ENCODE data around the gene NLN. TPM values are rescaled to one million over a fixed set of nuclear protein-coding genes. Genes with fewer than 3 reads are reported as not detected.

The NLN gene
- total RNA-seq, 5 donors from 2014 or later (not counting 1 experiment from before 2014, with no cell fraction given): 1.5 to 7.6 (median 4.1) TPM

- H3K27me3 Mint-ChIP-seq: no peaks in the 10 kb centered on the region
- H3K36me3 ChIP-seq (ENCODE audit: control insufficient read depth in 2 of 2, extremely low read depth in 1 of 2, insufficient read depth in 1 of 2, low read length in 1 of 2): no peaks in the 10 kb centered on the region
- 100% methylated on average over 5 of the region's 12 CpGs for WGBS (ENCODE audit: insufficient coverage)
- CTCF ChIA-PET: interaction anchor here in 1 of 2 donors (0.6 kb wide), 1 partner anchor 202 kb away, joined by 3 read pairs; no protein-coding TSS in a partner anchor
- H3K9me3 ChIP-seq: no peaks in the 10 kb centered on the region
- H3K4me3 Mint-ChIP-seq: no peak overlapping the region
- POLR2A ChIA-PET: interaction anchor here in 1 of 2 donors (0.5 kb wide), 2 partner anchors 298 to 1393 kb away, joined by 3 to 6 read pairs; no protein-coding TSS in a partner anchor
- H3K27me3 ChIP-seq (replicated peaks in 1 of 2; ENCODE audit: control insufficient read depth in 2 of 2, extremely low read depth in 1 of 2, insufficient read depth in 2 of 2, low read length in 1 of 2): no peaks in the 10 kb centered on the region
- no peaks in the 10 kb centered on the region for H3K36me3 Mint-ChIP-seq
- H3K4me3 ChIP-seq (ENCODE audit: control insufficient read depth in 1 of 2, extremely low read depth in 1 of 2, low read length in 1 of 2): no peak overlapping the region
- no peak overlapping the region for H3K27ac Mint-ChIP-seq
- H3K27ac ChIP-seq (ENCODE audit: low read length): no peak overlapping the region
- H3K4me1 ChIP-seq (ENCODE audit: control insufficient read depth in 1 of 2, extremely low read depth in 1 of 2, insufficient read depth in 2 of 2, low read length in 2 of 2): peaks cover 0 to 12% of the 10 kb centered on the region in 2 experiments
- peaks cover 8 to 13% (median 10%) of the 10 kb centered on the region in 3 donors for H3K4me1 Mint-ChIP-seq
- ATAC-seq (replicated peaks in 1 of 4) (no peak), DNase-seq (no peak)
- H3K9me3 Mint-ChIP-seq: no peaks in the 10 kb centered on the region
Measured at GRCh38 chr5:65828022-65828896, 106.3 kb downstream of the NLN start.

GRCh38 chr5:65830856-65831255, 108.9 kb downstream of the NLN start:
- H3K36me3 ChIP-seq (ENCODE audit: control insufficient read depth in 2 of 2, extremely low read depth in 1 of 2, insufficient read depth in 1 of 2, low read length in 1 of 2): no peaks in the 10 kb centered on the region
- ChIA-PET POLR2A (no interaction called here), CTCF (no interaction called here)
- WGBS (ENCODE audit: insufficient coverage): no CpG with 5 or more reads among the region's 2 CpGs
- ATAC-seq (replicated peaks in 1 of 4) (no peak), DNase-seq (no peak)
- H3K27ac Mint-ChIP-seq: no peak overlapping the region
- H3K27me3 Mint-ChIP-seq: no peaks in the 10 kb centered on the region
- no peak overlapping the region for H3K4me3 ChIP-seq (ENCODE audit: control insufficient read depth in 1 of 2, extremely low read depth in 1 of 2, low read length in 1 of 2)
- no peaks in the 10 kb centered on the region for H3K36me3 Mint-ChIP-seq
- H3K9me3 Mint-ChIP-seq: no peaks in the 10 kb centered on the region
- H3K9me3 ChIP-seq: no peaks in the 10 kb centered on the region
- H3K27me3 ChIP-seq (replicated peaks in 1 of 2; ENCODE audit: control insufficient read depth in 2 of 2, extremely low read depth in 1 of 2, insufficient read depth in 2 of 2, low read length in 1 of 2): no peaks in the 10 kb centered on the region
- H3K4me3 Mint-ChIP-seq: no peak overlapping the region
- H3K27ac ChIP-seq (ENCODE audit: low read length): no peak overlapping the region
- H3K4me1 Mint-ChIP-seq: peaks cover under 1 to 6% (median 3%) of the 10 kb centered on the region in 3 donors
- peaks cover 0 to 5% of the 10 kb centered on the region in 2 experiments for H3K4me1 ChIP-seq (ENCODE audit: control insufficient read depth in 1 of 2, extremely low read depth in 1 of 2, insufficient read depth in 2 of 2, low read length in 2 of 2)

DNA sequence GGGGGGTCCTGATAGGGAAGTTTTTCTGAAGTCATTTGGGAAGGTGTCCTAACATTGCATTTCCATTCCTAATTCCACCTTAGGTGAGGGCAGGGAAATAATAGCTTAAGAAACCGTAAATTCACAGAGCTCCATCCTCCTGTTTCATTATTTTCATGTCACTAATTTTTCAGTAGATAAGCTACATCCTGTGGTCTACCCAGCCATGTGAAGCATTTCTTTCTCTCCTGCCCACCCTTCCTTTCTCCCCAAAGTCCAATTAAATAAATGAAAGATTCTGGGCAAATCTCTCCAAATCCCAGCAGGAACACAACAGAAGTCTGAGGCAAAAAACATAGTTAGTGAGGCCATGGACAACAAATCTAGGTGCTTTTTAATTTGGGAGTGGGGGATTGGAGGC, 109.3 kb downstream of the NLN start:
- Histone ChIP-seq H3K4me1 (ENCODE audit: control insufficient read depth in 1 of 2, extremely low read depth in 1 of 2, insufficient read depth in 2 of 2, low read length in 2 of 2) (peaks cover 0 to 2% of the 10 kb centered on the region in 2 experiments), H3K4me3 (ENCODE audit: control insufficient read depth in 1 of 2, extremely low read depth in 1 of 2, low read length in 1 of 2) (no peak overlapping the region), H3K9me3 (no peaks in the 10 kb centered on the region), H3K36me3 (ENCODE audit: control insufficient read depth in 2 of 2, extremely low read depth in 1 of 2, insufficient read depth in 1 of 2, low read length in 1 of 2) (no peaks in the 10 kb centered on the region), H3K27ac (ENCODE audit: low read length) (no peak overlapping the region), H3K27me3 (replicated peaks in 1 of 2; ENCODE audit: control insufficient read depth in 2 of 2, extremely low read depth in 1 of 2, insufficient read depth in 2 of 2, low read length in 1 of 2) (no peaks in the 10 kb centered on the region)
- ATAC-seq (replicated peaks in 1 of 4) (no peak), DNase-seq (no peak)
- CTCF ChIA-PET: interaction anchor here in 1 of 2 donors (0.7 kb wide), 1 partner anchor 236 kb away, joined by 3 read pairs; no protein-coding TSS in a partner anchor
- POLR2A ChIA-PET: interaction anchor here in 1 of 2 donors (0.7 kb wide), 1 partner anchor 997 kb away, joined by 6 read pairs; no protein-coding TSS in a partner anchor
- Mint-ChIP-seq H3K4me1 (peaks cover 0 to 2% (median 0%) of the 10 kb centered on the region in 3 donors), H3K27me3 (no peaks in the 10 kb centered on the region), H3K9me3 (no peaks in the 10 kb centered on the region), H3K36me3 (no peaks in the 10 kb centered on the region), H3K27ac (no peak overlapping the region), H3K4me3 (no peak overlapping the region)
- 67% methylated on average over 1 of the region's 1 CpG for WGBS (ENCODE audit: insufficient coverage)

- Histone ChIP-seq H3K36me3 (ENCODE audit: control insufficient read depth in 2 of 2, extremely low read depth in 1 of 2, insufficient read depth in 1 of 2, low read length in 1 of 2) (no peaks in the 10 kb centered on the region), H3K27me3 (replicated peaks in 1 of 2; ENCODE audit: control insufficient read depth in 2 of 2, extremely low read depth in 1 of 2, insufficient read depth in 2 of 2, low read length in 1 of 2) (no peaks in the 10 kb centered on the region), H3K4me1 (ENCODE audit: control insufficient read depth in 1 of 2, extremely low read depth in 1 of 2, insufficient read depth in 2 of 2, low read length in 2 of 2) (peaks cover 0 to 2% of the 10 kb centered on the region in 2 experiments), H3K4me3 (ENCODE audit: control insufficient read depth in 1 of 2, extremely low read depth in 1 of 2, low read length in 1 of 2) (no peak overlapping the region), H3K27ac (ENCODE audit: low read length) (no peak overlapping the region), H3K9me3 (no peaks in the 10 kb centered on the region)
- ChIA-PET POLR2A (no interaction called here), CTCF (no interaction called here)
- no peaks in the 10 kb centered on the region for H3K9me3 Mint-ChIP-seq
- no peak overlapping the region for H3K27ac Mint-ChIP-seq
- H3K4me3 Mint-ChIP-seq: no peak overlapping the region
- DNase-seq (no peak), ATAC-seq (replicated peaks in 1 of 4) (no peak)
- H3K27me3 Mint-ChIP-seq: no peaks in the 10 kb centered on the region
- no peaks in the 10 kb centered on the region for H3K4me1 Mint-ChIP-seq
- no peaks in the 10 kb centered on the region for H3K36me3 Mint-ChIP-seq
Measured at GRCh38 chr5:65832152-65832551, 110.1 kb downstream of the NLN start.

GRCh38 chr5:65832603-65833228, 110.7 kb downstream of the NLN start:
- no peaks in the 10 kb centered on the region for H3K9me3 ChIP-seq
- POLR2A ChIA-PET: no interaction called here
- H3K4me3 ChIP-seq (ENCODE audit: control insufficient read depth in 1 of 2, extremely low read depth in 1 of 2, low read length in 1 of 2): no peak overlapping the region
- no peak overlapping the region for H3K4me3 Mint-ChIP-seq
- no peaks in the 10 kb centered on the region for H3K36me3 ChIP-seq (ENCODE audit: control insufficient read depth in 2 of 2, extremely low read depth in 1 of 2, insufficient read depth in 1 of 2, low read length in 1 of 2)
- no peaks in the 10 kb centered on the region for H3K9me3 Mint-ChIP-seq
- no peak for ATAC-seq (replicated peaks in 1 of 4)
- no peaks in the 10 kb centered on the region for H3K27me3 Mint-ChIP-seq
- H3K4me1 Mint-ChIP-seq: no peaks in the 10 kb centered on the region
- no peak overlapping the region for H3K27ac ChIP-seq (ENCODE audit: low read length)
- H3K36me3 Mint-ChIP-seq: no peaks in the 10 kb centered on the region
- no peak for DNase-seq
- no peaks in the 10 kb centered on the region for H3K27me3 ChIP-seq (replicated peaks in 1 of 2; ENCODE audit: control insufficient read depth in 2 of 2, extremely low read depth in 1 of 2, insufficient read depth in 2 of 2, low read length in 1 of 2)
- WGBS (ENCODE audit: insufficient coverage): no CpG with 5 or more reads among the region's 2 CpGs
- H3K27ac Mint-ChIP-seq: no peak overlapping the region
- H3K4me1 ChIP-seq (ENCODE audit: control insufficient read depth in 1 of 2, extremely low read depth in 1 of 2, insufficient read depth in 2 of 2, low read length in 2 of 2): peaks cover 0 to 2% of the 10 kb centered on the region in 2 experiments
- CTCF ChIA-PET: no interaction called here

DNA sequence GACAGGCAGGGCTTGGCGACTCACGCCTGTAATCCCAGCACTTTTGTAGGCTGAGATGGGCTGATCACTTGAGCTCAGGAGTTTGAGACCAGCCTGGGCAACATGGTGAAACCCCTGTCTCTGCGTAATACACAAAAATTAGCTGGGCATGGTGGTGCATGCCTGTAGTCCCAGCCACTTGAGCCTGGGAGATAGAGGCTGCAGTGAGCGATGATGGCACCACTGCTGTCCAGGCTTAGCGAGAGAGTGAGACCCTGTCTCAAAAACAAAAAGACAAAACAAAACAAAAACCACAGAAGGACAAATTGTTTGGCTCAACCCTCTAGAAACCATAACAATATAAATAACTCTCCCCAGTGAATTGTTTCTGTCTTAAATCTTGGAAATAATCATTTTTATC, 111.8 kb downstream of the NLN start:
- WGBS (ENCODE audit: insufficient coverage): 90% methylated on average over 1 of the region's 5 CpGs
- Mint-ChIP-seq H3K4me3 (no peak overlapping the region), H3K27ac (no peak overlapping the region), H3K36me3 (no peaks in the 10 kb centered on the region), H3K27me3 (no peaks in the 10 kb centered on the region), H3K4me1 (no peaks in the 10 kb centered on the region), H3K9me3 (no peaks in the 10 kb centered on the region)
- no peak overlapping the region for H3K4me3 ChIP-seq (ENCODE audit: control insufficient read depth in 1 of 2, extremely low read depth in 1 of 2, low read length in 1 of 2)
- H3K36me3 ChIP-seq (ENCODE audit: control insufficient read depth in 2 of 2, extremely low read depth in 1 of 2, insufficient read depth in 1 of 2, low read length in 1 of 2): no peaks in the 10 kb centered on the region
- ATAC-seq (replicated peaks in 1 of 4) (no peak), DNase-seq (no peak)
- H3K4me1 ChIP-seq (ENCODE audit: control insufficient read depth in 1 of 2, extremely low read depth in 1 of 2, insufficient read depth in 2 of 2, low read length in 2 of 2): peaks cover 0 to 2% of the 10 kb centered on the region in 2 experiments
- CTCF ChIA-PET: interaction anchor here in 1 of 2 donors (0.5 kb wide), 1 partner anchor 1004 kb away, joined by 3 read pairs; no protein-coding TSS in a partner anchor
- no peaks in the 10 kb centered on the region for H3K9me3 ChIP-seq
- POLR2A ChIA-PET: no interaction called here
- no peaks in the 10 kb centered on the region for H3K27me3 ChIP-seq (replicated peaks in 1 of 2; ENCODE audit: control insufficient read depth in 2 of 2, extremely low read depth in 1 of 2, insufficient read depth in 2 of 2, low read length in 1 of 2)
- H3K27ac ChIP-seq (ENCODE audit: low read length): no peak overlapping the region

All from T-cell (primary cell).